ENCODE data around the gene PDXK. TPM values are rescaled to one million over a fixed set of nuclear protein-coding genes. Genes with fewer than 3 reads are reported as not detected.

The PDXK gene
- total and polyA plus RNA-seq, 2 experiments from 2014 or later, result 76.2 to 82.4 TPM

- Histone ChIP-seq H3K27me3 (no peaks in the 10 kb centered on the region), H3K36me3 (peaks cover 7% of the 10 kb centered on the region), H3K9me3 (ENCODE audit: low read depth) (no peaks in the 10 kb centered on the region), H3K4me1 (ENCODE audit: low read depth) (no peaks in the 10 kb centered on the region), H3K4me3 (no peak overlapping the region), H3K27ac (no peak overlapping the region)
- TF ChIP-seq CTCF (IDR thresholded peaks at IDR 0.05; ENCODE audit: low read depth, low read length), result no peak
- no peak for DNase-seq (ENCODE audit: low read depth in 1 of 2, low spot score in 1 of 2)
These were observed 25.8 kb downstream of the PDXK start for GRCh38 chr21:43744725-43745124.

- peak in 1 of 2 donors; percentile 16 for DNase-seq (ENCODE audit: low read depth in 1 of 2, low spot score in 1 of 2)
- Histone ChIP-seq H3K4me1 (ENCODE audit: low read depth) (no peaks in the 10 kb centered on the region), H3K36me3 (peaks cover 7% of the 10 kb centered on the region), H3K9me3 (ENCODE audit: low read depth) (no peaks in the 10 kb centered on the region), H3K4me3 (no peak overlapping the region), H3K27ac (peak overlapping the region; percentile 11), H3K27me3 (no peaks in the 10 kb centered on the region)
- TF ChIP-seq CTCF (IDR thresholded peaks at IDR 0.05; ENCODE audit: low read depth, low read length), result no peak
These were observed 27.0 kb downstream of the PDXK start for GRCh38 chr21:43745772-43746517.

- Histone ChIP-seq H3K36me3 (peaks cover 11% of the 10 kb centered on the region), H3K27ac (no peak overlapping the region), H3K4me3 (no peak overlapping the region), H3K27me3 (no peaks in the 10 kb centered on the region), H3K4me1 (ENCODE audit: low read depth) (no peaks in the 10 kb centered on the region), H3K9me3 (ENCODE audit: low read depth) (no peaks in the 10 kb centered on the region)
- no peak for DNase-seq (ENCODE audit: low read depth in 1 of 2, low spot score in 1 of 2)
- TF ChIP-seq CTCF (IDR thresholded peaks at IDR 0.05; ENCODE audit: low read depth, low read length), result no peak
These were observed 29.7 kb downstream of the PDXK start for GRCh38 chr21:43748622-43749021.

GRCh38 chr21:43749651-43750262, 30.8 kb downstream of the PDXK start:
- no peak for TF ChIP-seq CTCF (IDR thresholded peaks at IDR 0.05; ENCODE audit: low read depth, low read length)
- peaks cover 8% of the 10 kb centered on the region for H3K36me3 ChIP-seq

GRCh38 chr21:43750339-43751033, 31.6 kb downstream of the PDXK start:
- Histone ChIP-seq H3K4me3 (no peak overlapping the region), H3K27ac (no peak overlapping the region), H3K4me1 (ENCODE audit: low read depth) (no peaks in the 10 kb centered on the region), H3K27me3 (no peaks in the 10 kb centered on the region), H3K36me3 (peaks cover 8% of the 10 kb centered on the region), H3K9me3 (ENCODE audit: low read depth) (no peaks in the 10 kb centered on the region)
- TF ChIP-seq CTCF (IDR thresholded peaks at IDR 0.05; ENCODE audit: low read depth, low read length), result no peak
- no peak for DNase-seq (ENCODE audit: low read depth in 1 of 2, low spot score in 1 of 2)

More at GRCh38 chr21:43749651-43750262, 30.8 kb downstream of the PDXK start:
- Histone ChIP-seq H3K9me3 (ENCODE audit: low read depth) (no peaks in the 10 kb centered on the region), H3K27me3 (no peaks in the 10 kb centered on the region), H3K27ac (no peak overlapping the region), H3K4me3 (no peak overlapping the region), H3K4me1 (ENCODE audit: low read depth) (no peaks in the 10 kb centered on the region)
- no peak for DNase-seq (ENCODE audit: low read depth in 1 of 2, low spot score in 1 of 2)

Data from cardiac muscle cell (in vitro differentiated cells and primary cell).